ENCODE results near the gene MAB21L2. TPM values are rescaled to one million over a fixed set of nuclear protein-coding genes. Genes with fewer than 3 reads are reported as not detected.

Gene MAB21L2
- total RNA-seq, 1 experiment from 2014 or later, result not detected

- DNase-seq (ENCODE audit: low read depth, low spot score) (no peak), ATAC-seq (no peak)
- no peaks in the 10 kb centered on the region for H3K9me2 ChIP-seq (ENCODE audit: insufficient read depth)
- H3K4me1 ChIP-seq (ENCODE audit: control insufficient read depth in 1 of 2, insufficient read depth in 2 of 2, low read length in 2 of 2), result no peaks in the 10 kb centered on the region
- RAD21 ChIA-PET (ENCODE audit: low non-redundant PET in 1 of 2, low total read pairs in 2 of 2, uncharacterized antibody in 2 of 2, unreplicated experiment in 2 of 2), result no interaction called here
- no peak overlapping the region for H3K27ac ChIP-seq (ENCODE audit: low read depth, low read length)
- CTCF ChIA-PET, result no interaction called here
- H2AFZ ChIP-seq (ENCODE audit: low read depth, low read length, poor library complexity, severe bottlenecking), result no peak overlapping the region
- POLR2A ChIA-PET, result no interaction called here
- TF ChIP-seq TCF7L2 (IDR thresholded peaks at IDR 0.05; ENCODE audit: borderline replicate concordance, extremely low read depth, insufficient read depth, insufficient read length), result no peak
- TF ChIP-seq YY1 (IDR thresholded peaks at IDR 0.05; ENCODE audit: extremely low read depth, insufficient replicate concordance, low read depth, low read length), result no peak
- TF ChIP-seq POLR2AphosphoS5 (IDR thresholded peaks at IDR 0.05; ENCODE audit: low read depth, low read length), result no peak
- no peak for TF ChIP-seq EZH2 (IDR thresholded peaks at IDR 0.05)
- TF ChIP-seq EGR1 (IDR thresholded peaks at IDR 0.05; ENCODE audit: low read depth), result no peak
- TF ChIP-seq ZBTB33 (IDR thresholded peaks at IDR 0.05; ENCODE audit: extremely low read depth, insufficient replicate concordance, low read length), result no peak
- TF ChIP-seq ZNF274 (IDR thresholded peaks at IDR 0.05; ENCODE audit: low read depth, low read length), result no peak
- no peak for TF ChIP-seq JUND (IDR thresholded peaks at IDR 0.05)
- TF ChIP-seq SIN3A (IDR thresholded peaks at IDR 0.05; ENCODE audit: low read depth), result no peak
- H3K4me3 ChIP-seq (replicated peaks in 1 of 2; ENCODE audit: low read depth in 1 of 2, low read length in 2 of 2), result no peak overlapping the region
- H3K27me3 ChIP-seq (ENCODE audit: insufficient read depth, low read length), result no peaks in the 10 kb centered on the region
- no peaks in the 10 kb centered on the region for H3K9me3 ChIP-seq (ENCODE audit: control insufficient read depth in 1 of 2, insufficient read depth in 1 of 2, low read depth in 1 of 2, low read length in 2 of 2)
- no peak overlapping the region for H3K9ac ChIP-seq (ENCODE audit: low read length)
- H3K4me2 ChIP-seq (ENCODE audit: low read length), result no peak overlapping the region
- H4K20me1 ChIP-seq (ENCODE audit: insufficient read depth), result no peaks in the 10 kb centered on the region
- H3K36me3 ChIP-seq (ENCODE audit: control insufficient read depth in 1 of 2, insufficient read depth in 2 of 2, low read length in 2 of 2), result no peaks in the 10 kb centered on the region
- no peaks in the 10 kb centered on the region for H3K79me2 ChIP-seq (ENCODE audit: insufficient read depth, low read length)
- BruUV-seq (replicated peaks), result no TSS peak
- intact Hi-C loops (cut with micrococcal nuclease), result no loop called here
These were observed 19.7 kb upstream of the MAB21L2 start for GRCh38 chr4:150562250-150562649.
